Measurements from ENCODE around the gene KIF18B. TPM values are rescaled to one million over a fixed set of nuclear protein-coding genes. Genes with fewer than 3 reads are reported as not detected.

Gene KIF18B
- total RNA-seq, result 10 to 100 TPM; 55.4 to 62.1 TPM

DNA sequence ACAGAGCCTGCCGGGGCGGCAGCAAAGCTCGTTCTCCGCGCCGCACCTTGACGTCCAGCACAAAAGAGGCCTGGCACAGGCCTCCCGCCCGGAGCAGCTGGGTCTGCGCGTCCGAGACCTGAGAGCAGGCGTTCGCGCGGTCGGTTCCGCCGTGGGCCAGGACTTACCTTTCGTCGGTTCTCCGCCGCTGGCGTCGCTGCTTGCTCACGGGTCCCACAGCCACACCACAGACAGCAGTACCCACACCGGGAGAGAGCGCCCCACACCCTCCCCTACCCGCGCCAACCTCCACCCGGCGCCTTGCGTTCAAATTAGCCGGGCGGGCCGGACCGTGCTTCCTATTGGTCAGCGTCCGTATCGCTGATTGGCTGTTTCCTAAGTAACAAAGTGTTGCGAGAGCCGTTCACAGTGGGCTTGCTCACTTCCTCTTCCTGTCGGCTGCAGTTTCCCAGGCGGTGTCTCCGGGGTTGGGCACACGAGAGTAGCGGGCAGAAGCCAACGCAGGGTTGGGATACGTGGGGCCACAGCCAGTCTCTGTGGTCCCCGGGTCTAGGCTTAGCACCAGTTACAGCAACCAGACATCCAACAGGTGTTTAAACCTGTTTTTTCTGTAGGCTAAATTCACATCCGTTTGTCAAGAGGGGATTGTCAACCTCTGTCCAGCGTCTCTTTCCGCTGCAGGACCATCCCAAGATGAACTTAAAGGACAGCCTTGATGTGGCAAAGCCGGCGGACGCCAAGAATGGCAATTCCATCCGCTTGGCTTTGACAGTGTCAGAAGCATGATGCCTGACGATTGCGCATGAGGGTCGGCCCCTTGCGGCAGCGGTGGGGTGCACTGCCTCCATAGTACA lies at the start of gene KIF18B:
Gene KIF18B, minus strand, starts transcription at position 313 of the 854 bp plus-strand sequence. CDS start 11,429 bp downstream, outside the sequence.

DNA sequence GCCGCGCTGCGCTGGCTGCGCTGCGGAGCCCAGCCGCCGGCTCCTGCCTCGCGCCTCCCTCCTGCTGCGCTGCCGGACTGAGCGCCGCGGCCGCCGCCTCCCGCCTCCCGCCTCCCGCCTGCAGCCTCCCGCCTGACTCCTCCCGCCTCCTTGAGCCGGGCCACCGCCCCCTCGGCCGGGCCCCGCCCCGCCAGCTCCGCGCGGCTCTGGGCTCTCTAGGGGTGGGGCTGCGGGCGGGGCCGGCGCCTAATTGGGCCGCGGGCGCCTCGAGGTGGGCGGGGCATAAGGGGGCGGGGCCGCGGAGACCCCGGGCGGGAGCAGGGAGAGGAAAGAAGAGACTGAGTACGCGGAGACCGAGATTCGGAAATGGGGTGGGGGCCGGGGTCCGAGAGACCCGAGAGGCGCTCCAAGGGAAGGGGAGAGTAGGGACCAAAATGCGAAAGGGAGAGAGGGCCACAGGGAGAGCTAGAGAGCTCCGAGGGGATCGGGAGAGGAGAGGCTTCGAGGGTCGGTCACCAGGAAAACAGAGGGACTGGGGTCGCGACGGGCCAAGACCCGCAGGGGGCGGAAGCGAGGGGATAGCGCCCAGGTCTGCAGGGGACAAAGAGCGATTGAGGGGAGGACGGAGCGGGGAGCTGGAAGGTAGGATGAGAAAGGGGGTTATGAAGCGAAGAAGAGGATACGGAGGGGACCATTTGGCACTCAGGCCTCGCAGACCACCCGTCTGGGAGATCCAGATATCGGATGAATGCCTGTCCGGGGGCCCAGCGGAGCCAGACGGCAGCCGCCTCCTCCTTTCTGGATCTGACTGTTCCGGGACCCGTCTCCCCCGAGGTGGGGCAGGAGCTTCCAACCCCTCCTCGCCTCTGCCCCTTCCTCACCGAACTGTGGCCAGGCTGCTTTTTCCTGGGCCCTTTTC lies 20.9 kb upstream of the KIF18B start, which contains the start of gene C1QL1:
Gene C1QL1, minus strand, starts transcription at position 79 of the 919 bp plus-strand sequence. CDS start 255 bp downstream, outside the sequence.

GRCh38 chr17:44915321-44915726 lies 32.2 kb downstream of the KIF18B start, which contains the start of gene GFAP:
Gene GFAP, minus strand, starts transcription at chr17:44915500. Its CDS starts 14 bp downstream, at chr17:44915486.

DNA sequence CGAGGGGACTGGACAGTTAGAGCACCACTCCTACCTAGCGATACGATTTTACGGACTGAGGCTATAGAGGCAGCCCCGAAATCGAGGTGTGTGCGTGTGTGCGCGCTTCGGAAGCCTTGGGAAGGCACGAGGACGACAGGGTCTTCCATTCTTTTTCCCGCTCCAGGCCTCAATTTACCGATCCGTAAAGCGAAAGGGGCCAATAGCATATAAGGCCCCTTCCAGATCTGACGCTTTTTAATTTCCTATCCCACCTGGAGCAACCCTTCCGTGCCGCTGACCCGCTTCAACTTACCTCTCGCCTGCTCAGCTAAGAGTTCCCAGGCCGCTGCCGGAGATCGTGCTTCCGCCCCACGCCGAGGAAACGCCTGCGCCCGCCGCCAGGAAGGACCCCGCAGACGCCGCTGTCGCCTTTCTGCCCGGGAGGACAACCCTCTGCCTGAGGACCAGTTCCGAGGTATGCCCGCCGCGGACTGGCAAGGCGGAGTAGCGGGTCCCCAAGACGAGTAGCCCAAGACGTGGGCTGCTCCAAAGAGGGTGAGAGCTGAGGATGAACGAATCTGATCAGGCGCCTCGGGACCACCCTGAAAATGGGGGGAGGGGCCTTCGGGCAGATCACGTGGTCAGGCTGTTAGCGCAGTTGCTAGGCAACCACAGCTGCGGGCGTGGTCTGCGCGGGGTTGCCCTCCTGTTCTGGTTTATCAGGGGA lies 48.3 kb downstream of the KIF18B start, which contains the start of gene EFTUD2:
Gene EFTUD2, minus strand, starts transcription at position 372 of the 709 bp plus-strand sequence. CDS start 4,924 bp downstream, outside the sequence.

Small RNA genes lying within 50 kb of the gene (microRNA-seq; reads per million reads assigned to microRNA genes)
- gene MIR6783 (ENCODE audit: borderline microRNAs expressed, borderline replicate concordance), result 0.63 reads per million

Other genes with a start within 250 kb of the KIF18B start
- gene DBF4B, start 239.1 kb downstream of the KIF18B start, total RNA-seq, result 10 to 100 TPM; 18.3 to 20.5 TPM
- gene ADAM11, start 188.8 kb downstream of the KIF18B start, total RNA-seq, result under 1 TPM; 0.33 to 0.46 TPM
- gene GJC1, start 117.5 kb downstream of the KIF18B start, total RNA-seq, result 1 to 10 TPM; 2.3 to 2.7 TPM
- not detected for gene HIGD1B, start 99.9 kb downstream of the KIF18B start, total RNA-seq
- gene EFTUD2, start 48.3 kb downstream of the KIF18B start, total RNA-seq, result 100 to 1,000 TPM; 103 TPM
- gene GFAP, start 32.3 kb downstream of the KIF18B start, total RNA-seq, result not detected
- 1 to 10 TPM; 1.1 TPM for gene C1QL1, start 20.5 kb upstream of the KIF18B start, total RNA-seq
- gene DCAKD, start 103.9 kb upstream of the KIF18B start, total RNA-seq, result 10 to 100 TPM; 28.7 to 28.9 TPM
- gene NMT1, start 113.5 kb upstream of the KIF18B start, total RNA-seq, result 100 to 1,000 TPM; 108 to 116 TPM
- 1 to 10 TPM; 2.4 to 3.7 TPM for gene PLCD3, start 184.7 kb upstream of the KIF18B start, total RNA-seq
- gene ACBD4, start 187.9 kb upstream of the KIF18B start, total RNA-seq, result 10 to 100 TPM; 16.7 to 17.4 TPM
- gene HEXIM1, start 200.7 kb upstream of the KIF18B start, total RNA-seq, result 10 to 100 TPM; 28.3 to 29.5 TPM
- gene HEXIM2, start 214.1 kb upstream of the KIF18B start, total RNA-seq, result 1 to 10 TPM; 6.6 to 8.3 TPM

Data from activated naive CD4-positive, alpha-beta T cell treated with anti-CD3 and anti-CD28 coated beads, Interleukin-2, amount 10 ng/mL, durations not matched to agents 5 hours and 36 hours (primary cell).